ENCODE measurements around the gene SEMA4A. TPM values are rescaled to one million over a fixed set of nuclear protein-coding genes. Genes with fewer than 3 reads are reported as not detected.

SEMA4A gene
- total and polyA plus RNA-seq, 12 donors = 0.98 to 6.8 (median 1.8) TPM

DNA sequence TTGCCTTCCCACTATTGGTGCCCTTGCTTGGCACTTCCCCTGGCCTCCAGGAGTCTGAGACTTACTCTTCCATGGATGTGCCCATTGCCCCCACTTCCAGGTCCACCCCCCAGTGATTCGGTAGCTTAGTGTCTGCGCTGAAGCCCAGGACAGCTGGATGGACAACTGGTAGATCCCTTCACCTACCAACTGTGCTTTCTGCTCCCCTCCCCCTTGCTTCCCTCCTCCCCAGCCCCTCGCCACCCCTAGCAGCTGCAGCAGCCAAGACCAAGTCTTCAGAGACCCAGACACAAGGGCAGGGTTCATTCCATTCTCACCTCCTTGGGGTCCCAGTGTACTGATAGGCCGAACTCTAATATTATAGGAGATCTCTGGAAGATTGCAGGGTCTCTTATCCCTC lies 31.9 kb upstream of the SEMA4A start:
- no peak for DNase-seq
- peak overlapping the region in 8 of 10 donors; percentile 20 to 99 (median 88) for H3K4me3 ChIP-seq
- peaks cover 0 to 30% (median 0%) of the 10 kb centered on the region in 9 donors for H3K36me3 ChIP-seq
- intact Hi-C loops (cut with DNase I) = no loop called here
- H3K4me1 ChIP-seq = peaks cover 57 to 100% (median 99%) of the 10 kb centered on the region in 9 donors
- H3K27ac ChIP-seq = peak overlapping the region; percentile 90 to 100 (median 98)
- no peaks in the 10 kb centered on the region for H3K27me3 ChIP-seq
- TF ChIP-seq, protein P1, sequence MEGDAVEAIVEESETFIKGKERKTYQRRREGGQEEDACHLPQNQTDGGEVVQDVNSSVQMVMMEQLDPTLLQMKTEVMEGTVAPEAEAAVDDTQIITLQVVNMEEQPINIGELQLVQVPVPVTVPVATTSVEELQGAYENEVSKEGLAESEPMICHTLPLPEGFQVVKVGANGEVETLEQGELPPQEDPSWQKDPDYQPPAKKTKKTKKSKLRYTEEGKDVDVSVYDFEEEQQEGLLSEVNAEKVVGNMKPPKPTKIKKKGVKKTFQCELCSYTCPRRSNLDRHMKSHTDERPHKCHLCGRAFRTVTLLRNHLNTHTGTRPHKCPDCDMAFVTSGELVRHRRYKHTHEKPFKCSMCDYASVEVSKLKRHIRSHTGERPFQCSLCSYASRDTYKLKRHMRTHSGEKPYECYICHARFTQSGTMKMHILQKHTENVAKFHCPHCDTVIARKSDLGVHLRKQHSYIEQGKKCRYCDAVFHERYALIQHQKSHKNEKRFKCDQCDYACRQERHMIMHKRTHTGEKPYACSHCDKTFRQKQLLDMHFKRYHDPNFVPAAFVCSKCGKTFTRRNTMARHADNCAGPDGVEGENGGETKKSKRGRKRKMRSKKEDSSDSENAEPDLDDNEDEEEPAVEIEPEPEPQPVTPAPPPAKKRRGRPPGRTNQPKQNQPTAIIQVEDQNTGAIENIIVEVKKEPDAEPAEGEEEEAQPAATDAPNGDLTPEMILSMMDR (IDR thresholded peaks at IDR 0.05) = no peak
- no peak for ATAC-seq
- no peaks in the 10 kb centered on the region for H3K9me3 ChIP-seq
- WGBS, 2 donors = 62 to 66% methylated on average over 4 of the region's 4 CpGs

DNA sequence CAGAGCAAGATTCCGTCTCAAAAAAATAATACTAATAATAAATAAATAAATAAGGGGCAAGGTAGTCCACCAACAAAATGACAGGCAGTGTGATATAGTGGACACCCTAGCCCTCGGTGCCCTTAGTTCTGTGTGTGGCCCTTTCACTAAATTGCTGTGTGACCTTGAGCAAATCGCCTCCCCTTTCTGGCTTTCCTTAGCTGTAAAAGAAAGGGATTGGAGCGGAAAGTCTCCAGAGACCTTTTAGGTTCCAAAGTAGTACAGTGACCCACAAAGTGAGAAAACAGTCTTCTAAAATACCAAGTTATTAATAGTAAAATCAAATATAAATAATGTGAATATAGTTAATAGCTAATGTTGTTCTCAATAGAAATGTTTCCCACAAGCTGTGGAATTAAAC lies 31.3 kb upstream of the SEMA4A start:
- Histone ChIP-seq H3K9me3 (no peaks in the 10 kb centered on the region), H3K4me3 (peak overlapping the region in 9 of 10 donors; percentile 1 to 99 (median 86)), H3K36me3 (peaks cover 0 to 30% (median 0%) of the 10 kb centered on the region in 9 donors), H3K4me1 (peaks cover 63 to 100% (median 99%) of the 10 kb centered on the region in 9 donors), H3K27ac (peak overlapping the region; percentile 90 to 100 (median 98)), H3K27me3 (no peaks in the 10 kb centered on the region)
- WGBS, 2 donors = 28 to 47% methylated on average over 4 of the region's 4 CpGs
- DNase-seq (no peak), ATAC-seq (no peak)
- TF ChIP-seq, protein P1 (IDR thresholded peaks at IDR 0.05) = no peak
- intact Hi-C loops (cut with DNase I) = loop anchor here in 1 of 10 donors (2.0 kb wide), 1 partner anchor 15 kb away; no protein-coding TSS in a partner anchor

DNA sequence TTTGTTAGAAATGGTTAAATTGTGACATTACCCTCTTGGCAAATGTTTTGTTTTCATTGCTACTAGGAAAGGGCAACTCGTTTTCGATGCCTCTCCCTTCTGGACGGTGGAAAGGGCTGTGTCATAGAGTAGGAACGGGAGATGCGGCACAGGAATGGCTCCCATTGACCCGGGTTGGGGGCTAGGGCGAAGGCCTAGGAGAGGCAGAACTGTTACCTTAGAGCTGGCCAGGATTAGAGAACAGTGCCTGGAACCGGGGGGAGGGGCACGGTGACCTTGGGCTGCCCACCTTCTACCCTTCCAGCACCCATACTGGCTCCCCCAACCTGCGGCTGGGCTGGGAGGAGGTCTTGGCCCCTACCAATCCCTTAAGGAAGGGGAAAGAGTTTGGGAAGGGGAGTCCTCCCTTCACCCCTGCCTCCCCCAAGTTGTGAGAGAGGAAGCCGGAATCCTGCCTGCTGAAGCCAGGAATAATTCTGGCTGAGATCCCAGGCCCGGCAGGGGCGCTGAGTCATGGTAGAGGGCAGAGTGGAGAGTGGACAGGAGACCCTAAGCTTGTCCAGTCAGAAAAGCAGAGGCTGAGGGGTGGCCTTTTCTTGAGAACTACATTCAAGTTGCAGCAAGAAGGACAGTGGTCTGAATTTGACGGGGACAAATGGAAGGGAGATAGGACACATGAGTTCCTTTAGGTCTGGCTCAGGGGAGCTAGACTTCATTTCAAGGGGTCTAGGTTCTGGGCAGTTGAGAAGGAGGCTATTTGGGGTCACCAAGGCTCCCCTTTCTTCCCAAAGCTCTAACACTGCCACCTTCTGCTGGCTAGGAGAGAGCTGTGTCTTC lies 30.6 kb upstream of the SEMA4A start:
- H3K9me3 ChIP-seq = no peaks in the 10 kb centered on the region
- peak overlapping the region; percentile 1 to 99 (median 60) for H3K4me3 ChIP-seq
- DNase-seq (peak; percentile 84 to 92), ATAC-seq (peak; percentile 35 to 73 (median 52))
- intact Hi-C loops (cut with DNase I) = loop anchor here in 1 of 10 donors (2.0 kb wide), 1 partner anchor 16 kb away; no protein-coding TSS in a partner anchor
- peaks cover 64 to 100% (median 99%) of the 10 kb centered on the region in 9 donors for H3K4me1 ChIP-seq
- H3K27me3 ChIP-seq = no peaks in the 10 kb centered on the region
- 5 to 9% methylated on average over 14 of the region's 14 CpGs for WGBS, 2 donors
- TF ChIP-seq, protein P1 (IDR thresholded peaks at IDR 0.05) = no peak
- H3K27ac ChIP-seq = peak overlapping the region; percentile 90 to 100 (median 98)
- peaks cover 0 to 26% (median 0%) of the 10 kb centered on the region in 9 donors for H3K36me3 ChIP-seq

- H3K9me3 ChIP-seq = no peaks in the 10 kb centered on the region
- H3K27ac ChIP-seq = peak overlapping the region; percentile 90 to 100 (median 98)
- ATAC-seq (peak; percentile 71 to 87 (median 80)), DNase-seq (peak; percentile 96)
- peaks cover 66 to 100% (median 99%) of the 10 kb centered on the region in 9 donors for H3K4me1 ChIP-seq
- 4% methylated on average over 14 of the region's 14 CpGs for WGBS, 2 donors
- peaks cover 0 to 19% (median 0%) of the 10 kb centered on the region in 9 donors for H3K36me3 ChIP-seq
- no peaks in the 10 kb centered on the region for H3K27me3 ChIP-seq
- intact Hi-C loops (cut with DNase I) = loop anchor here in 1 of 10 donors (2.0 kb wide), 1 partner anchor 17 kb away; no protein-coding TSS in a partner anchor
- peak overlapping the region in 9 of 10 donors; percentile 18 to 99 (median 86) for H3K4me3 ChIP-seq
- TF ChIP-seq, protein P1 (IDR thresholded peaks at IDR 0.05) = peak in 5 of 9 donors; percentile 29 to 54 (median 33)
Measured at GRCh38 chr1:156123356-156124196, 29.8 kb upstream of the SEMA4A start.

All from heart right ventricle (tissue), 16 donors.